ENCODE measurements around the gene MGLL.

MGLL gene

GRCh38 chr3:127805026-127805753 lies 17.1 kb downstream of the MGLL start:
- Histone ChIP-seq H3K27ac (ENCODE audit: low read depth, low read length, poor library complexity, severe bottlenecking) (no peak overlapping the region), H3K4me3 (ENCODE audit: low read depth, low read length, poor library complexity, severe bottlenecking) (no peak overlapping the region), H3K79me2 (ENCODE audit: insufficient read depth, low read length) (no peaks in the 10 kb centered on the region), H3K9me3 (ENCODE audit: low read length) (no peaks in the 10 kb centered on the region), H4K20me1 (ENCODE audit: insufficient read depth, low read length) (no peaks in the 10 kb centered on the region), H3K4me2 (ENCODE audit: low read length) (no peak overlapping the region), H3K9me2 (ENCODE audit: low read depth, low read length) (no peaks in the 10 kb centered on the region), H3K36me3 (ENCODE audit: insufficient read depth, low read length) (no peaks in the 10 kb centered on the region), H3F3A (ENCODE audit: insufficient read depth, low read length) (no peaks in the 10 kb centered on the region), H3K9ac (ENCODE audit: low read length) (no peak overlapping the region), H3K27me3 (ENCODE audit: insufficient read depth, low read length) (no peaks in the 10 kb centered on the region), H3K4me1 (ENCODE audit: insufficient read depth, low read length, severe bottlenecking) (no peaks in the 10 kb centered on the region), H2AFZ (ENCODE audit: low read length) (no peak overlapping the region)
- TF ChIP-seq EZH2 (IDR thresholded peaks at IDR 0.05; ENCODE audit: borderline replicate concordance, low read length) = no peak
- TF ChIP-seq, protein P1, sequence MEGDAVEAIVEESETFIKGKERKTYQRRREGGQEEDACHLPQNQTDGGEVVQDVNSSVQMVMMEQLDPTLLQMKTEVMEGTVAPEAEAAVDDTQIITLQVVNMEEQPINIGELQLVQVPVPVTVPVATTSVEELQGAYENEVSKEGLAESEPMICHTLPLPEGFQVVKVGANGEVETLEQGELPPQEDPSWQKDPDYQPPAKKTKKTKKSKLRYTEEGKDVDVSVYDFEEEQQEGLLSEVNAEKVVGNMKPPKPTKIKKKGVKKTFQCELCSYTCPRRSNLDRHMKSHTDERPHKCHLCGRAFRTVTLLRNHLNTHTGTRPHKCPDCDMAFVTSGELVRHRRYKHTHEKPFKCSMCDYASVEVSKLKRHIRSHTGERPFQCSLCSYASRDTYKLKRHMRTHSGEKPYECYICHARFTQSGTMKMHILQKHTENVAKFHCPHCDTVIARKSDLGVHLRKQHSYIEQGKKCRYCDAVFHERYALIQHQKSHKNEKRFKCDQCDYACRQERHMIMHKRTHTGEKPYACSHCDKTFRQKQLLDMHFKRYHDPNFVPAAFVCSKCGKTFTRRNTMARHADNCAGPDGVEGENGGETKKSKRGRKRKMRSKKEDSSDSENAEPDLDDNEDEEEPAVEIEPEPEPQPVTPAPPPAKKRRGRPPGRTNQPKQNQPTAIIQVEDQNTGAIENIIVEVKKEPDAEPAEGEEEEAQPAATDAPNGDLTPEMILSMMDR (IDR thresholded peaks at IDR 0.05; ENCODE audit: low read length) = no peak

- Histone ChIP-seq H3K9ac (ENCODE audit: low read length) (no peak overlapping the region), H3K36me3 (ENCODE audit: insufficient read depth, low read length) (no peaks in the 10 kb centered on the region), H4K20me1 (ENCODE audit: insufficient read depth, low read length) (no peaks in the 10 kb centered on the region), H3F3A (ENCODE audit: insufficient read depth, low read length) (no peaks in the 10 kb centered on the region), H3K79me2 (ENCODE audit: insufficient read depth, low read length) (no peaks in the 10 kb centered on the region), H3K4me3 (ENCODE audit: low read depth, low read length, poor library complexity, severe bottlenecking) (no peak overlapping the region), H3K27ac (ENCODE audit: low read depth, low read length, poor library complexity, severe bottlenecking) (no peak overlapping the region), H3K4me2 (ENCODE audit: low read length) (no peak overlapping the region), H3K4me1 (ENCODE audit: insufficient read depth, low read length, severe bottlenecking) (no peaks in the 10 kb centered on the region), H2AFZ (ENCODE audit: low read length) (no peak overlapping the region), H3K9me2 (ENCODE audit: low read depth, low read length) (no peaks in the 10 kb centered on the region), H3K9me3 (ENCODE audit: low read length) (no peaks in the 10 kb centered on the region), H3K27me3 (ENCODE audit: insufficient read depth, low read length) (no peaks in the 10 kb centered on the region; the same call in 1 of the 2 replicates)
- TF ChIP-seq, protein P1 (IDR thresholded peaks at IDR 0.05; ENCODE audit: low read length) = no peak
- TF ChIP-seq EZH2 (IDR thresholded peaks at IDR 0.05; ENCODE audit: borderline replicate concordance, low read length) = no peak
These were observed 18.2 kb downstream of the MGLL start for GRCh38 chr3:127804141-127804540.

GRCh38 chr3:127803619-127804018 lies 18.7 kb downstream of the MGLL start:
- Histone ChIP-seq H3K9me3 (ENCODE audit: low read length) (no peaks in the 10 kb centered on the region), H3K4me1 (ENCODE audit: insufficient read depth, low read length, severe bottlenecking) (no peaks in the 10 kb centered on the region), H3F3A (ENCODE audit: insufficient read depth, low read length) (no peaks in the 10 kb centered on the region), H3K9ac (ENCODE audit: low read length) (no peak overlapping the region), H3K79me2 (ENCODE audit: insufficient read depth, low read length) (no peaks in the 10 kb centered on the region), H3K36me3 (ENCODE audit: insufficient read depth, low read length) (no peaks in the 10 kb centered on the region), H3K27me3 (ENCODE audit: insufficient read depth, low read length) (no peaks in the 10 kb centered on the region; the same call in 1 of the 2 replicates), H4K20me1 (ENCODE audit: insufficient read depth, low read length) (no peaks in the 10 kb centered on the region), H3K4me2 (ENCODE audit: low read length) (no peak overlapping the region), H3K4me3 (ENCODE audit: low read depth, low read length, poor library complexity, severe bottlenecking) (no peak overlapping the region), H2AFZ (ENCODE audit: low read length) (no peak overlapping the region), H3K9me2 (ENCODE audit: low read depth, low read length) (no peaks in the 10 kb centered on the region), H3K27ac (ENCODE audit: low read depth, low read length, poor library complexity, severe bottlenecking) (no peak overlapping the region)
- TF ChIP-seq, protein P1 (IDR thresholded peaks at IDR 0.05; ENCODE audit: low read length) = no peak
- no peak for TF ChIP-seq EZH2 (IDR thresholded peaks at IDR 0.05; ENCODE audit: borderline replicate concordance, low read length)

Data from OCI-LY1 (cell line).